ENCODE results near the gene TEX14. TPM values are rescaled to one million over a fixed set of nuclear protein-coding genes. Genes with fewer than 3 reads are reported as not detected.

The TEX14 gene
- total RNA-seq, 4 donors from 2014 or later, result 0.13 TPM; not detected in 3

- no peak for DNase-seq
- no peaks in the 10 kb centered on the region for H3K4me1 ChIP-seq
- TF ChIP-seq POLR2A (IDR thresholded peaks at IDR 0.05) (no peak), CTCF (IDR thresholded peaks at IDR 0.05) (no peak)
- no peak overlapping the region for H3K4me3 ChIP-seq
- no peaks in the 10 kb centered on the region for H3K9me3 ChIP-seq
- H3K27ac ChIP-seq, result no peak overlapping the region
- no peaks in the 10 kb centered on the region for H3K27me3 ChIP-seq
- H3K36me3 ChIP-seq, result no peaks in the 10 kb centered on the region
Observed at GRCh38 chr17:58615768-58616659, 75.8 kb downstream of the TEX14 start.

- TF ChIP-seq CTCF (IDR thresholded peaks at IDR 0.05) (no peak), POLR2A (IDR thresholded peaks at IDR 0.05) (no peak)
- H3K36me3 ChIP-seq, result no peaks in the 10 kb centered on the region
- H3K27ac ChIP-seq, result no peak overlapping the region
- DNase-seq, result no peak
- H3K27me3 ChIP-seq, result no peaks in the 10 kb centered on the region
- no peak overlapping the region for H3K4me3 ChIP-seq
- H3K4me1 ChIP-seq, result no peaks in the 10 kb centered on the region
- H3K9me3 ChIP-seq, result no peaks in the 10 kb centered on the region
Observed at GRCh38 chr17:58614859-58615459, 76.9 kb downstream of the TEX14 start.

- Histone ChIP-seq H3K36me3 (no peaks in the 10 kb centered on the region), H3K4me1 (no peaks in the 10 kb centered on the region), H3K9me3 (no peaks in the 10 kb centered on the region), H3K4me3 (no peak overlapping the region), H3K27ac (no peak overlapping the region), H3K27me3 (no peaks in the 10 kb centered on the region)
- no peak for DNase-seq
- TF ChIP-seq POLR2A (IDR thresholded peaks at IDR 0.05), result no peak
- TF ChIP-seq CTCF (IDR thresholded peaks at IDR 0.05), result no peak
Observed at GRCh38 chr17:58611331-58611730, 80.5 kb downstream of the TEX14 start.

GRCh38 chr17:58606934-58607333 lies 84.9 kb downstream of the TEX14 start:
- H3K9me3 ChIP-seq, result no peaks in the 10 kb centered on the region
- TF ChIP-seq CTCF (IDR thresholded peaks at IDR 0.05), result no peak
- no peak for TF ChIP-seq POLR2A (IDR thresholded peaks at IDR 0.05)
- H3K4me3 ChIP-seq, result no peak overlapping the region
- no peaks in the 10 kb centered on the region for H3K4me1 ChIP-seq
- H3K36me3 ChIP-seq, result no peaks in the 10 kb centered on the region
- no peak overlapping the region for H3K27ac ChIP-seq
- no peak for DNase-seq
- H3K27me3 ChIP-seq, result no peaks in the 10 kb centered on the region

- Histone ChIP-seq H3K9me3 (no peaks in the 10 kb centered on the region), H3K27ac (no peak overlapping the region), H3K36me3 (no peaks in the 10 kb centered on the region), H3K4me3 (no peak overlapping the region), H3K27me3 (no peaks in the 10 kb centered on the region), H3K4me1 (no peaks in the 10 kb centered on the region)
- DNase-seq, result no peak
- TF ChIP-seq POLR2A (IDR thresholded peaks at IDR 0.05) (no peak), CTCF (IDR thresholded peaks at IDR 0.05) (no peak)
Observed at GRCh38 chr17:58605986-58606385, 85.9 kb downstream of the TEX14 start.
